OCI-M2 (cell line): ENCODE data around the gene YEATS4.

Experiments used
- DNase-seq: peaks from one replicate; lab custom pipeline; 2025; ENCODE audit not compliant: unreplicated experiment; lab: John Stamatoyannopoulos, UW

Gene YEATS4

DNA sequence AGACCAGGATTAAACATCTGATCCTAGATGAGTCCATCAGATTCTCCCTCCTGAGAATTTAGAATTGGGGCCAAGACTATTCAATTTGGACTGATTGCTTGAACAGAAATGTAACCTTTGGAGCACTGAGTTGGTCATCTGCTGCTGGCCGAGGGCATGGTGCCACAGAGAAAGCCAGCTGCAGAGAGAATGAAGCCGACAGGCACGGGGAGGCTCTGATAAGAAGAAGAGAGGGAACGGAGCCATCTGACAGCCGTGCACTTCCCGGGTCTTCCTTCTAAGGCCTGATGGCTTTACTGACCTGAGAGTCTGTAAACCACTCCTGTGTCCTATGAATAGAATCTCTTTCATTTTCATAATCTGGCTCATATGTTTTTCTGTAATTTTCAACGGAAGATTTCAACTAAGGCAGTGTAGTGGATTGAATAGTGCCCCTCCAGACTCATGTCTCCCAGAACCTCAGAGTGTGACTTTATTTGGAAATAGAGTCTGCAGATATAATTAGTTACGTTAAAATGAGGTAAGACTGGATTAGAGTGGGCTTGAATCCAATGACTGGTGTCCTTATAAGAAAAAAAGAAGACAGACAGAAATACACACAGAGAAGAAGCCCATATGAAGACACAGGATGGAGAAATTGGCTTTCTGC lies 71.5 kb downstream of the YEATS4 start:
- DNase-seq, result no peak

DNA sequence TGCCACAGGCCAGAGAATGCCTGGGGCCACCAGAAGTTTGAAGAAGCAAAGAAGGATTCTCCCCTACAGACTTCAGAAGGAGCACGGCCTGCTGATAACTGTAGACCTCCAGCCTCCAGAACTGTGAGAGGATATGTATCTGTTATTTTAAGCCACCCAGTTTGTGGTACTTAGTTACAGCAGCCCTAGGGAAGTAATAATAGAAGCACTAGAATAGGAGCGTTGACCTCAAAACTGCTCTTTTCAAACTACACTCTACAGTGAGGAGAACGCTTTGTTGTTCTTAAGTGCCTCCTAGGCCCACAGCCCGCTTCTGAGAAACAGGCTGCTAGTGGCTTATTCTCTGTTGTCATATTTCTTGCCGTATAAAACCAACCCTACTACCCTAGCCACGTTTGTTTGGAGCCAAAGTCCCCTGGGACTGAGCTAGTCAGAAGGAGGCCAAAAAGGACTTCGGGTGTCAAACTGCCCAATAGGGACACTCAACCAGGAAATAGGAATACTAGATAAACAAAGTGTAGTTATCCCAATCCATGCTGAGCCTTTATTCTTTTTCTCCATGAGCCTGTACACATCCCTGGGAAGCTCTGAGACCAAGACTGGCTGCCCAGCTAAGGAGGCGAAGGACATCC lies 72.2 kb downstream of the YEATS4 start:
- no peak for DNase-seq

- no peak for DNase-seq
Measured at GRCh38 chr12:69433653-69434052, 74.1 kb downstream of the YEATS4 start.

GRCh38 chr12:69435644-69436043 lies 76.1 kb downstream of the YEATS4 start:
- no peak for DNase-seq

- no peak for DNase-seq
Measured at GRCh38 chr12:69437073-69437472, 77.5 kb downstream of the YEATS4 start.

- no peak for DNase-seq
Measured at GRCh38 chr12:69438539-69438938, 79.0 kb downstream of the YEATS4 start.

GRCh38 chr12:69440016-69440415 lies 80.5 kb downstream of the YEATS4 start:
- no peak for DNase-seq
